Heart left ventricle (tissue), 16 donors: ENCODE measurements around the gene CTNND1. TPM values are rescaled to one million over a fixed set of nuclear protein-coding genes. Genes with fewer than 3 reads are reported as not detected.

Source experiments
- ATAC-seq, 4 donors: fragments of 200-7000 bp; cut with Tn5 transposase; one replicate each; pipeline ENCODE4 v1.9.1; 2020 to 2022; ENCODE audit warnings: moderate library complexity in 4 of 4, mild to moderate bottlenecking in 3 of 4, moderate number of reproducible peaks in 1 of 4
- DNase-seq, 5 donors: peaks; one replicate each; pipeline ENCODE4 v3.0.0-alpha.2; 2020
- H3K27ac ChIP-seq, 12 donors: fragments of 200-600 bp; sonication (generic) in 4 of 12; one replicate each; pipeline versions ENCODE4 v1.5.0 to v1.8.0; 2016 to 2022; ENCODE audit warnings: mild to moderate bottlenecking in 2 of 12
- H3K27me3 ChIP-seq, 9 donors: fragments of 200-600 bp; sonication (generic) in 2 of 9; one replicate each; pipeline versions ENCODE4 v1.5.1 to v1.8.0; 2016 to 2022; ENCODE audit warnings: mild to moderate bottlenecking in 3 of 9
- H3K36me3 ChIP-seq, 9 donors: fragments of 200-600 bp; sonication (generic) in 2 of 9; one replicate each; pipeline versions ENCODE4 v1.5.0 to v1.8.0; 2018 to 2022; ENCODE audit warnings: mild to moderate bottlenecking in 2 of 9
- H3K4me1 ChIP-seq, 12 donors: fragments of 200-600 bp; sonication (generic) in 4 of 12; one replicate each; pipeline versions ENCODE4 v1.5.0 to v1.8.0; 2016 to 2022; ENCODE audit warnings: mild to moderate bottlenecking in 3 of 12
- H3K4me3 ChIP-seq, 12 donors: fragments of 200-600 bp; sonication (generic) in 4 of 12; one replicate each; pipeline versions ENCODE4 v1.5.0 to v1.8.0; 2017 to 2022; ENCODE audit warnings: mild to moderate bottlenecking in 9 of 12, moderate library complexity in 4 of 12
- H3K9me3 ChIP-seq, 12 donors: fragments of 200-600 bp; sonication (generic) in 4 of 12; one replicate each; pipeline versions ENCODE4 v1.5.0 to v1.8.0; 2016 to 2022; ENCODE audit warnings: mild to moderate bottlenecking in 1 of 12
- CTCF ChIP-seq, 12 donors: fragments of 200-600 bp; sonication (generic) in 4 of 12; IDR thresholded peaks; one replicate each; pipeline versions ENCODE4 v1.5.0 to v1.8.0; 2018 to 2022; ENCODE audit warnings: antibody characterized with exemption in 12 of 12, mild to moderate bottlenecking in 5 of 12
- POLR2A ChIP-seq, 2 donors: fragments of 450-650 bp; IDR thresholded peaks; one replicate each; pipeline ENCODE4 v1.6.1; 2017; ENCODE audit warnings: antibody characterized with exemption in 2 of 2, mild to moderate bottlenecking in 2 of 2, moderate library complexity in 2 of 2
- WGBS, 4 donors: extraction: QIAGEN DNeasy Blood & Tissue Kit in 2 of 4; methylation state at CpG; one replicate each; pipeline versions ENCODE4 v1.1.5 to v1.1.7; 2013 to 2018; 5-methylcytosine and 5-hydroxymethylcytosine counted together
- intact Hi-C, 10 donors: fragments of 100-400 bp; cut with DNase I; formaldehyde crosslinking; loops; one replicate each; pipeline versions ENCODE4 v1.11.1 to v1.14.2; 2022
- polyA plus RNA-seq, 2 donors: library from polyadenylated mRNA; stranded (reverse); fragments of 200-250 nt; gene quantifications; one replicate each; pipeline ENCODE4 v1.2.3, GENCODE V29; 2013
- total RNA-seq, 9 donors: library from RNA; depleted of rRNA in 2 of 9; stranded (reverse); fragments of >200 nt in 2 of 9; fragmentation: NEBNext Ultra II Directional in 3 of 9; extraction: Animal tissue kit (Norgen Biotek cat#: 25700) in 3 of 9; gene quantifications; one replicate each; pipeline versions ENCODE4 v1.1.0 to v1.2.4, GENCODE V29; 2016 to 2023
- donor health status: ischemic (EF 13 %, LVEDD 7.1; RV severe dilation, severe dysfunction).
- donor health status: healthy with polysubstance abuse.
- donor health status: DM: no; HTN: yes; CAD: no.
- donor health status: DM: no; HTN: no; CAD: no.
- donor health status: ischemic (EF 25% LVEDD 6.9; RV normal size, moderate dysfunction).
- donor health status: ischemic (EF 25% LVEDD 5.7; RV mildly dilated, moderate dysfunction).
- donor health status: healthy.
- donor health status: DM: yes; HTN: yes; CAD: no.
- donor health status: ischemic (EF 35%, LVEDD 5.7; RV mildly dilated, moderate dysfunction).
- donor health status: nonischemic (EF 11% LVEDD 7.7; RV severe dilation, severe dysfunction).
- donor health status: DM: yes; HTN: yes; CAD: no.
- donor health status: PGD.
- donor health status: ischemic (EF 29% LVEDD 5.4; RV normal size, mild dysfunction).
- donor health status: nonischemic (EF 23%, LVEDD 6.1; RV moderate dilation, normal function).

Gene CTNND1
- total and polyA plus RNA-seq, 11 donors: 19.7 to 105 (median 58.6) TPM

DNA sequence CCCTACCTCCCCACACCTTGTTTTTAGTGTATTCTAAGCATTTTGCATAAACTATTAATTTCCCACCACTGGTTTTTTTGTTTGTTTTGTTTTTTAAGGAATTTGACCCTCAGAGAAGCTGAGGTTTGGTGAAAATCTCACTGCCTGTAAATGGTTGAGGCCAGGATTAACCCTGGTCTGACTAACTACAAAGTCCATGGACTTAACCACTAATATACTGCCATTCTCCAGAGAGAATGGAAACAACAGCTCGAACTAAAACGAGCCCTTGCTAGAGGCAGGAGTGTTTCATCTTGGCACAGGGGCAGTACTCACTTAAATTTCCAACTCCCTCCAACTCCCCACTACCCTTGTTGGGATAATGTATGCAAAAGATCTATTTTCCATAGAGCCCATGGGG, 3.0 kb downstream of the CTNND1 start:
- Histone ChIP-seq H3K4me1 (peaks cover 0 to 66% (median 48%) of the 10 kb centered on the region in 12 donors), H3K4me3 (peak overlapping the region in 11 of 12 donors; percentile 1 to 76 (median 66)), H3K27ac (peak overlapping the region in 11 of 12 donors; percentile 2 to 96 (median 91)), H3K9me3 (no peaks in the 10 kb centered on the region), H3K36me3 (peaks cover 0 to 3% (median 0%) of the 10 kb centered on the region in 9 donors), H3K27me3 (no peaks in the 10 kb centered on the region)
- TF ChIP-seq POLR2A (IDR thresholded peaks at IDR 0.05) (no peak), CTCF (IDR thresholded peaks at IDR 0.05) (no peak)
- intact Hi-C loops: loop anchor here in 5 of 10 donors (5.0 kb wide), 2 partner anchors 33 to 38 kb away; no protein-coding TSS in a partner anchor
- ATAC-seq (no peak), DNase-seq (no peak)
- WGBS, 4 donors: 5 to 15% (median 11%) methylated on average over 2 of the region's 2 CpGs

DNA sequence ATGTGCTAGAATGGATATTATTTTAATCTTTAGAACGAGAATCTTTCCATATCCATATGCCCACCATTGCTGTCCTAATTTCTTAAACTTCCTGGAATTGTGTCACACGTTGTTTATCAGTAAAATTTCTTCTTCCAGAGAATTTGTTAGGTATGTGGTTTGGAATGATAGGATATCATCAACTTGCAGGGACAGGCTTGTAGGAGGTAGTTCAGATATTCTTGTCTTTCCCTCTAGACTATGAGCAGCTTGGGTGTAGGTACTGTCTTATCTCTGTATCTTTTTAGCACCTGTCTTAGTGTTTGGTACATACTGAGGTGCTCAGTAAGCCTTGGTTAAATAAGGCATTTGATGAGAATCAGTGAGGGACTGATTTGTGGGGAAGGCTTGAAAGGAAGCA, 3.4 kb downstream of the CTNND1 start:
- DNase-seq: no peak
- Histone ChIP-seq H3K4me1 (peaks cover 0 to 70% (median 50%) of the 10 kb centered on the region in 12 donors), H3K4me3 (peak overlapping the region in 10 of 12 donors; percentile 17 to 76 (median 66)), H3K36me3 (peaks cover 0 to 3% (median 0%) of the 10 kb centered on the region in 9 donors), H3K27ac (peak overlapping the region in 10 of 12 donors; percentile 2 to 96 (median 92)), H3K27me3 (no peaks in the 10 kb centered on the region), H3K9me3 (no peaks in the 10 kb centered on the region)
- no peak for ATAC-seq
- 0 to 11% (median 5%) methylated on average over 2 of the region's 2 CpGs for WGBS, 4 donors
- TF ChIP-seq CTCF (IDR thresholded peaks at IDR 0.05) (no peak), POLR2A (IDR thresholded peaks at IDR 0.05) (no peak)
- intact Hi-C loops: loop anchor here in 5 of 10 donors (5.0 kb wide), 2 partner anchors 32 to 37 kb away; no protein-coding TSS in a partner anchor

DNA sequence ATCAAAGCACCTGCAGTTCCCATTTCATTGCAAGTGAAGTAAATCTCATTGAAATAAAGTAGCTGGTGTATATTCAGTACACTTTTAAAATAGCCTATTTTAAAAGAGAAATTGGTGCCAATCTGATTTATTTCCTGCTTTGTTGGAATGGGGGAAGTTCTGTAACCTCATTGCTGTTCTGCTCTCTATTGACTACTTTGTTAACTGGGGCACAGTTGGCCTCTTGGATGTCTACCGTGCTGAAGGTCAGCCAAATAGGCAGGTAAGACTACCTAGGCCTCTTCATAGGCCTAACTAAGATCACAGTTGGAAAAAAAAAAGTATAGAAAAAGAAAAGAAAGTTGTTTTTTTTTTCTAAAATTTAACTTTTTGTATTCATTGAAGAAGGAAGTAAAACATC, 9.2 kb downstream of the CTNND1 start:
- peak overlapping the region in 4 of 12 donors; percentile 6 to 55 (median 8) for H3K27ac ChIP-seq
- 9 to 27% (median 18%) methylated on average over 1 of the region's 1 CpG for WGBS, 4 donors
- intact Hi-C loops: loop anchor here in 2 of 10 donors (1.0 to 10.0 kb wide), 2 partner anchors 12 to 254 kb away; partner anchors contain the start of gene OR9Q1 (in 1 of the 2)
- H3K36me3 ChIP-seq: peaks cover 0 to 3% (median 0%) of the 10 kb centered on the region in 9 donors
- H3K9me3 ChIP-seq: no peaks in the 10 kb centered on the region
- no peak overlapping the region for H3K4me3 ChIP-seq
- ATAC-seq: no peak
- no peaks in the 10 kb centered on the region for H3K27me3 ChIP-seq
- no peak for TF ChIP-seq CTCF (IDR thresholded peaks at IDR 0.05)
- TF ChIP-seq POLR2A (IDR thresholded peaks at IDR 0.05): no peak
- no peak for DNase-seq
- peaks cover 0 to 97% (median 88%) of the 10 kb centered on the region in 12 donors for H3K4me1 ChIP-seq

DNA sequence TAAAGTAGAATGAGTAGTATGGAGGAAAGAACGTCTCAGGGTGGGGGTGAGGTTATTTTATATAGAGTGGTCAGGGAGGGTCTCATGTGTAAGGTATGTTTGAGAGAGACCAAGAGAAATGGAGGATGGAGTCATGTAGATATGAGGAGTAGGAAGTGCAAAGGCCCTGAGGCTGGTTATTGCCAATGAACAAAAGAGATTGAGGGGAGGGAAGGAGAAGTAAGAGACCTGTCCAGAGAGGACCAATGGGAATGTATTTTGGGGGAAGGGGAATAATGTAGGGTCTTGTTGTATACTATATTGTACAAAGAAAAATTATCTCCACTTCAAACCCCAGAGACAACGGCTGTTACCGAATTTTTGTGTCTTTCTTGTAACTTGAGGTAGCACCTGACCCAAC, 9.8 kb downstream of the CTNND1 start:
- H3K4me1 ChIP-seq: peaks cover 0 to 97% (median 88%) of the 10 kb centered on the region in 12 donors
- ATAC-seq (no peak), DNase-seq (no peak)
- intact Hi-C loops: loop anchor here in 2 of 10 donors (1.0 to 10.0 kb wide), 2 partner anchors 11 to 253 kb away; partner anchors contain the start of gene OR9Q1 (in 1 of the 2)
- H3K4me3 ChIP-seq: no peak overlapping the region
- peaks cover 0 to 3% (median 0%) of the 10 kb centered on the region in 9 donors for H3K36me3 ChIP-seq
- TF ChIP-seq POLR2A (IDR thresholded peaks at IDR 0.05) (no peak), CTCF (IDR thresholded peaks at IDR 0.05) (no peak)
- H3K9me3 ChIP-seq: no peaks in the 10 kb centered on the region
- peak overlapping the region in 3 of 12 donors; percentile 6 to 55 (median 22) for H3K27ac ChIP-seq
- H3K27me3 ChIP-seq: no peaks in the 10 kb centered on the region
- 85 to 94% (median 90%) methylated on average over 3 of the region's 3 CpGs for WGBS, 4 donors
